Gastroesophageal sphincter (tissue), 4 donors: ENCODE data around the gene KRTAP3-2. TPM values are rescaled to one million over a fixed set of nuclear protein-coding genes. Genes with fewer than 3 reads are reported as not detected.
"Not testable (repeated sequence)": the region's sequence is repeated elsewhere in the genome, so short reads cannot be mapped to it uniquely, and the experiment has no call there.

ENCODE experiments used
- ATAC-seq: fragments of 150-250 bp; one replicate; pipeline ENCODE4 v1.9.1; 2016; ENCODE audit warnings: mild to moderate bottlenecking, moderate library complexity
- H3K27ac ChIP-seq, 4 donors: fragments of 200-600 bp; sonication (generic) in 3 of 4; 1 replicate in 3 of 4; 2 replicates in 1 of 4; pipeline ENCODE4 v1.5.1; 2016 to 2019
- H3K27me3 ChIP-seq: fragments of 200-600 bp; sonication (generic); one replicate; pipeline ENCODE4 v1.5.1; 2019
- H3K36me3 ChIP-seq, 2 donors: fragments of 200-600 bp; sonication (generic); one replicate each; pipeline ENCODE4 v1.5.1; 2019; ENCODE audit warnings: control low read depth in 1 of 2
- H3K4me1 ChIP-seq, 3 donors: fragments of 200-600 bp; sonication (generic); 1 replicate in 2 of 3; 2 replicates in 1 of 3; pipeline ENCODE4 v1.5.1; 2016 to 2019; ENCODE audit warnings: control low read depth in 2 of 3
- H3K4me3 ChIP-seq, 2 donors: fragments of 200-600 bp; sonication (generic); one replicate each; pipeline ENCODE4 v1.5.1; 2019; ENCODE audit warnings: mild to moderate bottlenecking in 1 of 2, moderate library complexity in 1 of 2
- H3K9me3 ChIP-seq, 3 donors: fragments of 200-600 bp; sonication (generic); one replicate each; pipeline ENCODE4 v1.5.1; 2017 to 2019; ENCODE audit warnings: control low read depth in 2 of 3
- EP300 ChIP-seq: sonication (generic); formaldehyde crosslinking; IDR thresholded peaks from one replicate; pipeline ENCODE4 v1.6.1; 2017; ENCODE audit warnings: antibody characterized with exemption, mild to moderate bottlenecking
- POLR2A ChIP-seq, 2 donors: fragments of 450-650 bp; IDR thresholded peaks; one replicate each; pipeline ENCODE4 v1.6.1; 2017; ENCODE audit warnings: antibody characterized with exemption in 2 of 2, mild to moderate bottlenecking in 2 of 2, moderate library complexity in 1 of 2
- POLR2AphosphoS5 ChIP-seq: sonication (generic); formaldehyde crosslinking; IDR thresholded peaks from one replicate; pipeline ENCODE4 v1.6.1; 2017; ENCODE audit warnings: antibody characterized with exemption
- WGBS, 2 donors: methylation state at CpG; one replicate each; pipeline ENCODE4 v1.1.5; 2018; ENCODE audit warnings: low coverage in 1 of 2; 5-methylcytosine and 5-hydroxymethylcytosine counted together
- total RNA-seq, 4 donors: library from RNA; depleted of rRNA; stranded (reverse); fragments of >200 nt; gene quantifications; one replicate each; pipeline ENCODE4 v1.1.0, GENCODE V29; 2016
- TF ChIP-seq, protein P1 (sequence below), 4 experiments: fragments of 200-600 bp in 2 of 4; fragments of 450-650 bp in 2 of 4; sonication (generic) in 1 of 4; IDR thresholded peaks; one replicate each; pipeline ENCODE4 v1.5.1; 2017 to 2019; ENCODE audit warnings: antibody characterized with exemption in 4 of 4, mild to moderate bottlenecking in 2 of 4, moderate library complexity in 2 of 4

KRTAP3-2 gene
- total RNA-seq, 4 donors from 2014 or later: not detected

DNA sequence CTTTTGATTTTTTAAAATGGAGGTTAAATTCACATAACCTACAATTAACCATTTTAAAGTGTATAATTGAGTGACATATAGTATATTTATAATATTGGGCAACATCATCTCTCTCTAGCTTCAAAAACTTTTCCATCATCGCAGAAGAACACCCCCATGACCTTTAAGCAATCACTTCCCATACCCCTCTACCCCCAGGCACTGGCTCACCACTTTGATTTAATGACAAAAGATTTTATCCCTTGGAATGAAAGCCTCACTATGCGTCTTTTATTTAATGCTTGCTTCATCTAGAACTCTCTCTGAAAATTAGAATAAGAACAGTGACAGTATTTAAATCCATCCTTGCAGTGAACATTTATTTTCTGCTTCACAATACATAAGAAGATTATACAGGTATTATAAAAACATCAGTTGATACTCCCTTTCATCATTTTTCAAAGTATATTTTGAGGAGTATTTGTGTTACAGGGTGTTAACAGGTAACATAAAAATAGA is 38.2 kb upstream of the KRTAP3-2 start:
- no peak for ATAC-seq
- TF ChIP-seq POLR2A (IDR thresholded peaks at IDR 0.05): no peak
- TF ChIP-seq POLR2AphosphoS5: no peak
- TF ChIP-seq, protein P1, sequence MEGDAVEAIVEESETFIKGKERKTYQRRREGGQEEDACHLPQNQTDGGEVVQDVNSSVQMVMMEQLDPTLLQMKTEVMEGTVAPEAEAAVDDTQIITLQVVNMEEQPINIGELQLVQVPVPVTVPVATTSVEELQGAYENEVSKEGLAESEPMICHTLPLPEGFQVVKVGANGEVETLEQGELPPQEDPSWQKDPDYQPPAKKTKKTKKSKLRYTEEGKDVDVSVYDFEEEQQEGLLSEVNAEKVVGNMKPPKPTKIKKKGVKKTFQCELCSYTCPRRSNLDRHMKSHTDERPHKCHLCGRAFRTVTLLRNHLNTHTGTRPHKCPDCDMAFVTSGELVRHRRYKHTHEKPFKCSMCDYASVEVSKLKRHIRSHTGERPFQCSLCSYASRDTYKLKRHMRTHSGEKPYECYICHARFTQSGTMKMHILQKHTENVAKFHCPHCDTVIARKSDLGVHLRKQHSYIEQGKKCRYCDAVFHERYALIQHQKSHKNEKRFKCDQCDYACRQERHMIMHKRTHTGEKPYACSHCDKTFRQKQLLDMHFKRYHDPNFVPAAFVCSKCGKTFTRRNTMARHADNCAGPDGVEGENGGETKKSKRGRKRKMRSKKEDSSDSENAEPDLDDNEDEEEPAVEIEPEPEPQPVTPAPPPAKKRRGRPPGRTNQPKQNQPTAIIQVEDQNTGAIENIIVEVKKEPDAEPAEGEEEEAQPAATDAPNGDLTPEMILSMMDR (IDR thresholded peaks at IDR 0.05): no peak
- no peak for TF ChIP-seq EP300
- WGBS, 2 donors: 58 to 59% methylated on average over 2 of the region's 2 CpGs

DNA sequence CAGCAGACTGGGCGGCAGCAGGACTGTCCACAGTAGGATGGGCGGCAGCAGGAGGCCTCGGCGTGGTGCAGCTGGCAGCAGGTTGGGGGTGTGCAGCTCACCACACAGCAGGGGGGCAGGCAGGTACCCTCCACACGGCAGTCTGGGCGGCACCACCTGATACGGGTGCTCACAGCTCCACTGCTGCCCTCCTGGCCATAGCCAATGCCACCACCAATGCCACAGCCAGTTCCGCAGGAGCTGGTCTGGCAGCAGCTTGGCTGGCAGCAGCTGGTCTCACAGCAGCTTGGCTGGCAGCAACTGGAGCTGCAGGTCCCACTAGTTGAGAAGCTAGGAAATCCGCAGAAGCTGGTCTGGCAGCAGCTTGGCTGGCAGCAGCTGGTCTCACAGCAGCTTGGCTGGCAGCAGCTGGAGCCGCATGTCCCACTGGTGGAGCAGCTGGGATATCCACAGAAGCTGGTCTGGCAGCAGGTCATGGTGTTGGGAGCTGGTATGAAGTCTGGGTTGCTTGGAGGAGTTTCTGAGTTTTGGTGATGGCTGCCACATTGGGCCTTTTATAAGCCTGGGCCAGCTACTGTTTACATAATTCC is 34.7 kb upstream of the KRTAP3-2 start, which contains the start of gene KRTAP1-3:
Gene KRTAP1-3, minus strand, starts transcription at position 529 of the 590 bp plus-strand sequence. Its CDS starts 53 bp downstream, at position 476.
- H3K36me3 ChIP-seq, ATAC-seq, H3K9me3 ChIP-seq, H3K27me3 ChIP-seq, H3K27ac ChIP-seq, H3K4me3 ChIP-seq, H3K4me1 ChIP-seq: not testable (repeated sequence)
- 88 to 90% methylated on average over 4 to 5 of the region's 10 CpGs for WGBS, 2 donors

More for the DNA sequence above, 38.2 kb upstream of the KRTAP3-2 start:
- peaks cover 0 to 4% (median 0%) of the 10 kb centered on the region in 3 donors for H3K9me3 ChIP-seq
- no peaks in the 10 kb centered on the region for H3K36me3 ChIP-seq
- no peak overlapping the region for H3K27ac ChIP-seq
- H3K4me3 ChIP-seq: no peak overlapping the region
- H3K27me3 ChIP-seq: no peaks in the 10 kb centered on the region
- H3K4me1 ChIP-seq: no peaks in the 10 kb centered on the region

DNA sequence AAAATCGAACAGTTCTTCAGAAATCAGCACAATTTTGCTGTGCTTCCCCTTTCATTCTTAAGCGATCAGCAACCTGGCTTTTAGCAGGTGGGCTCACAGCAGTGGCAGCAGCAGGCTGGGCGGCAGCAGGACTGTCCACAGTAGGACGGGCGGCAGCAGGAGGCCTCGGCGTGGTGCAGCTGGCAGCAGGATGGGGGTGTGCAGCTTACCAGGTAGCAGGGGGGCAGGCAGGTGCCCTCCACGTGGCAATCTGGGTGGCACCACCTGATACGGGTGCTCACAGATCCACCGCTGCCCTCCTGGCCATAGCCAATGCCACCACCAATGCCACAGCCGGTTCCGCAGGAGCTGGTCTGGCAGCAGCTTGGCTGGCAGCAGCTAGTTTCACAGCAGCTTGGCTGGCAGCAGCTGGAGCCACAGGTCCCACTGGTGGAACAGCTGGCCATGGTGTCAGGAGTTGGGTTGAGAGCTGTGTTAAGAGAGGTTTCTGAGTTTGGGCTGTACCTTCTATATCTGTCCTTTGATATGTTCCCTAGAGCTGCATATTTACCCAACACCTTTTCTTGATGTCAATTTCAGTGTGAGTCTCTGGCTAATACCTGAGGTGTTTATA is 30.0 kb upstream of the KRTAP3-2 start, which contains the start of gene KRTAP1-4:
Gene KRTAP1-4, minus strand, starts transcription at position 563 of the 613 bp plus-strand sequence. Its CDS starts 117 bp downstream, at position 446.
- WGBS, 2 donors: 57 to 63% methylated on average over 1 to 2 of the region's 12 CpGs
- no peak for ATAC-seq
- no peak within 1 kb of the TSS for H3K4me3 ChIP-seq
- no peaks in the 10 kb centered on the region for H3K9me3 ChIP-seq
- no peak within 1 kb of the TSS for H3K27ac ChIP-seq
- no peaks in the 10 kb centered on the region for H3K4me1 ChIP-seq
- H3K27me3 ChIP-seq: peaks cover 27% of the 10 kb centered on the region
- TF ChIP-seq POLR2A (IDR thresholded peaks at IDR 0.05) (no peak), POLR2AphosphoS5 (no peak), EP300 (no peak)
- TF ChIP-seq, protein P1 (IDR thresholded peaks at IDR 0.05): no peak
- H3K36me3 ChIP-seq: no peaks in the 10 kb centered on the region

DNA sequence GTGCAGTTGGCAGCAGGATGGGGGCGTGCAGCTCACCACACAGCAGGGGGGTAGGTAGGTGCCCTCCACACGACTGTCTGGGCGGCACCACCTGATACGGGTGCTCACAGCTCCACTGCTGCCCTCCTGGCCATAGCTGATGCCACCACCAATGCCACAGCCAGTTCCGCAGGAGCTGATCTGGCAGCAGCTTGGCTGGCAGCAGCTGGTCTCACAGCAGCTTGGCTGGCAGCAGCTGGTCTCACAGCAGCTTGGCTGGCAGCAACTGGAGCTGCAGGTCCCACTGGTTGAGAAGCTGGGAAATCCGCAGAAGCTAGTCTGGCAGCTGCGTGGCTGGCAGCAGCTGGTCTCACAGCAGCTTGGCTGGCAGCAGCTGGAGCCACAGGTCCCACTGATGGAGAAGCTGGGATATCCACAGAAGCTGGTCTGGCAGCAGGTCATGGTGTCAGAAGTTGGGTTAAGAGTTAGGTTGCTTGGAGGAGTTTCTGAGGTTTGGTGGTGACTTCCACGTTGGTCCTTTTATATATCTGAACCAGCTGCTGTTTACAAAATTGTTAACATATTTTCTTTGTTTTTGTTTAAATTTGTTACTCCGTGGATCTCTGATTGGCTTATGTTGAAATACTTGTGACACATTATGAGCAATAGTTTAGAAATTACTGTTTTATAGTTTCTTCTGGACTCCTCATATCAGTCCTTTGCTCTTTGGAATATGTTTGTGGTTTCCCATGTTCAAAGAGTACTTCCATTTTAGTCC is 27.2 kb upstream of the KRTAP3-2 start, which contains the start of gene KRTAP1-5:
Gene KRTAP1-5, minus strand, starts transcription at position 494 of the 757 bp plus-strand sequence. Its CDS starts 53 bp downstream, at position 441.
- 41 to 45% methylated on average over 2 of the region's 9 CpGs for WGBS, 2 donors
- no peak within 1 kb of the TSS for H3K4me3 ChIP-seq
- peaks cover 27% of the 10 kb centered on the region for H3K27me3 ChIP-seq
- no peaks in the 10 kb centered on the region for H3K36me3 ChIP-seq
- H3K4me1 ChIP-seq: no peaks in the 10 kb centered on the region
- TF ChIP-seq POLR2A (IDR thresholded peaks at IDR 0.05) (no peak), POLR2AphosphoS5 (no peak), EP300 (no peak)
- TF ChIP-seq, protein P1 (IDR thresholded peaks at IDR 0.05): no peak
- ATAC-seq: no peak
- H3K27ac ChIP-seq: no peak within 1 kb of the TSS
- no peaks in the 10 kb centered on the region for H3K9me3 ChIP-seq

DNA sequence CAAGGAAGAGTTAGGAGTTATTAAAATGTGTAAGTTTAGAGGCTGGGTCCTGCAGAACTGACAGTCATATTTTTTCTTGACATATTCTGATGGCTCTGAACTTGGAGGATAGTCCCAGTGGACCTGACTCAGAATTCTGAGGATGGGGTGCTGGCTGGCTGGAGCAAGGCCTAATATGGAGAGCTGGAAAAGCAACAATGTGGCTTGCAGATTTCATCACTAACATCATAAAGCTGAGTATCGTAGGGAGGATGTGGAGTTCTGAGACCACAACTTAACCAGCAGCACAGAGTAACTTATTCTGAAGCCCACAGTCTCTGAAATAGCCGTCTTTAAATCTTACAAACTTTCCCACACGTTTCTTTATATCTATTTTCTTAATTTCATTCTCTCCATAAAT is 25.0 kb upstream of the KRTAP3-2 start:
- TF ChIP-seq POLR2AphosphoS5 (no peak), EP300 (no peak)
- no peaks in the 10 kb centered on the region for H3K4me1 ChIP-seq
- no peaks in the 10 kb centered on the region for H3K36me3 ChIP-seq
- H3K27me3 ChIP-seq: peaks cover 22% of the 10 kb centered on the region
- no peak for ATAC-seq
- H3K9me3 ChIP-seq: peaks cover 0 to 4% (median 0%) of the 10 kb centered on the region in 3 donors
- H3K4me3 ChIP-seq: no peak overlapping the region
- WGBS, 2 donors: 74 to 97% methylated on average over 3 of the region's 3 CpGs
- H3K27ac ChIP-seq: no peak overlapping the region
